GOT3 (cell line): ENCODE measurements around the gene CDS1.
A peak's percentile ranks its signal among the peaks of the same experiment; 100 is the strongest.
"Not testable (repeated sequence)": the region's sequence is repeated elsewhere in the genome, so short reads cannot be mapped to it uniquely, and the experiment has no call there.

Experiments used
- DNase-seq: peaks from one replicate; lab custom pipeline; 2025; ENCODE audit warnings: mixed read lengths; lab: John Stamatoyannopoulos, UW

CDS1 gene

DNA sequence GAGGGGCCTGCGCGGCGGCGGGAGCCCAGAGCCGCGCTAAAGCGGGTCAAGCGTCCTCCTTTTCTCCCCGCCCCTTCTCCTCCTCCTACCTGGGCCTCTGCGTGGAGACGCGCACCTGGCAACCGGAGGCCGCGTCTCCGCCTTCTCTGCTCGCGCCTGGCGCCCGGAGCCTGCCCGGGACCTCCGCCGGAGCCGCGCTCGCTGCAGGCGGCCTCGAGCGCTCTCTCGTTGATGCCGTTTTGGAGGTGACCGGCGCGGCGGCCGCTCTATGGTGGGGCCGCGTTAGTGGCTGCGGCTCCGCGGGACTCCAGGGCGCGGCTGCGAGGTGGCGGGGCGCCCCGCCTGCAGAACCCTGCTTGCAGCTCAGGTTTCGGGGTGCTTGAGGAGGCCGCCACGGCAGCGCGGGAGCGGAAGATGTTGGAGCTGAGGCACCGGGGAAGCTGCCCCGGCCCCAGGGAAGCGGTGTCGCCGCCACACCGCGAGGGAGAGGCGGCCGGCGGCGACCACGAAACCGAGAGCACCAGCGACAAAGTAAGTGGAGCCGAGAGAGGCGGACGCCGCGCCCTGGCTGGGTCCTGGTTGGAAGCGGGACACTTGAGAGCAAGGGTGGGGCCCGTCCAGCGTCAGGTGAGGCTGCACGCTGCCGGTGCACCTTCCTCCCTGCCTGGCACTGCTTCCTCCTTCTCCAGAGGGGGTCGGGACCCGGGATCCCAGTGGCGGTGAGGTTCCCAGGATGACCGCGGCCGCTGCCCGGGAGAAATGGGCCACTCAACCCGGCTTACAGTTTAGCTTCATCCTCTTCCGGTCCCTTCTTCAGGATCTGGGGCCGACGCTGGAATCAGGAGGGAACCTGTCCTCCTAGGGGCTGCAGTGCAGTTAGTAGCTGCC is at the start of gene CDS1:
Gene CDS1 (plus strand): TSS at position 140 of the 888 bp plus-strand sequence. CDS start 275 bp downstream, at position 415.
- no peak for DNase-seq

DNA sequence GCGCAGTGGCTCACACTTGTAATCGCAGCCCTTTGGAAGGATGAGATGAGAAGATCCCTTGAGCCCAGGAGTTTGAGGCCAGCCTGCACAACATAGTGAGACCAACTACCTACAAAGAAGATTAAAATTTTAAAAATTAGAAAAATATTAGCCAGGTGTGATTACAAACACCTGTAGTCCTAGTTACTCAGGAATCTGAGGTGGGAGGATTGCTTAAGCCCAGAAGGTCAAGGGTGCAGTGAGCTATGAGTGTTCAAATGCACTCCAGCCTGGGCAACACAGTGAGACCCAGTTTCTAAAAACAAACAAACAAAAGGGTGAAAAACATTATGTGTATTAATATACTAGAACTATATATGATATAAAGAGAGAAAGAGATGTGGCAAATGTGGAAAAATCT is 47.0 kb upstream of the CDS1 start:
- no peak for DNase-seq

DNA sequence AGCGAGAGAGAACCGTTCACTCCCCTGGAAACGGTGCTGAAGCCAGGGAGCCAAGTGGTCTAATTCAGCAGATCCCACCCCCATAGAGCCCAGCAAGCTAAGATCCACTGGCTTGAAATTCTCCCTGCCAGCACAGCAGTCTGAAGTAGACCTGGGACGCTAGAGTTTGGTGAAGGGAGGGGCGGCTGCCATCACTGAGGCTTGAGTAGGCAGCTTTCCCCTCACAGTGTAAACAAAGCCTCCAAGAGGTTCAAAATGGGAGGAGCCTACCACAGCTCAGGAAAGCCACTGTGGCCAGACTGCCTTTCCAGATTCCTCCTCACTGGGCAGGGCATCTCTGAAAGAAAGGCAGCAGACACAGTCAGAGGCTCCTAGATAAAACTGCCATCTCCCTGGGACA is 37.8 kb upstream of the CDS1 start:
- no peak for DNase-seq

DNA sequence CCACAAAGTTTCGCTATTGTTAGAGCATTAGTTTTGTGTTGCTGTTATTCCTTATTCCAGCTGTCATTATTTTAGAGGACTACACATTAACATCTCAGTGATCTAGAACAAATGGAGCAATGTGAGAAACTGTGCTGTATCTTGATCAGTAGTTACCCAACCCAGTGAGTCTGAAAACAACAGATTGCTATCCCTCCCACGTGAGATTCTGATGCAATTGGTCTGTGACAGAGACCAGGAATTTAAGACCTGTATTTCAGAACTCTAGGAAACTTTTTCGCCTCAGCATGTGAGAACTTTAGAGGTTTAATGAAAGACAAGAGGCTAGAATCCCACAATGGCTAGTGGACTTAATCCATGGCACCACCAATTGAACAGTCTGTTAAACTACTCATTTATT is 35.7 kb upstream of the CDS1 start:
- DNase-seq, result no peak

DNA sequence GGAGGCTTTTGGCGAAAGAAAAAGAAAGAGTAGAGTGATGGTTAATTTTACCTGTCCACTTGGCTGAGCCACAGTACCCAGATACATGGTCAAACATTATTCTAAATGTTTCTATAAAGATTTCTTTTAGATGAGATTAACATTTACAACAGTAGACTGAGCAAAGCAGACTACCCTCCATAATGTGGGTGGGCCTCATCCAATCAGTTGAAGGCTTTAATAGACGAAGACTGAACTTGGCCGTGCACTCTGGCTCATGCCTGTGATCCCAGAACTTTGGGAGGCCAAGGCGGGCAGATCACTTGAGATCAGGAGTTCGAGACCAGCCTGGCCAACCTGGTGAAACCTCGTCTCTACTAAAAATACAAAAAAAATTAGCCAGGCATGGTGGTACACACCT is 33.7 kb upstream of the CDS1 start:
- DNase-seq, result not testable (repeated sequence)

DNA sequence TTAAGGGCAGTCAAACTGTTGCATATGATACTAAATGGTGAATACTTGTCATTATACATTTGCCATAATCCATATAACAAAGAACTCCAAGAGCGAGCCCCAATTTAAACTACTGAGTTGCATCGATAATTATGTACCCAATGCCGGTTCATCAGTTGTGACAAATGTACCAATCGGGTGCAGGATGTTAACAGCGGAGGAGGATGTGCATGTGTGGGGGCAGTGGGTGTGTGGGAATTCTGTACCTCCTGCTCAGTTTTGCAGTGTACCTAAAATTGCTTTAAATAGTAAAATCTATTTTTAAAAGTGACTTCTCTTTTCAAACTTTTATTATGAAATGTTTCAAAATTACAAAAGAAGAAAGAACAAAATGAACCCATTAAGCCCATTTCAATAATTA is 20.8 kb upstream of the CDS1 start:
- DNase-seq, result no peak

DNA sequence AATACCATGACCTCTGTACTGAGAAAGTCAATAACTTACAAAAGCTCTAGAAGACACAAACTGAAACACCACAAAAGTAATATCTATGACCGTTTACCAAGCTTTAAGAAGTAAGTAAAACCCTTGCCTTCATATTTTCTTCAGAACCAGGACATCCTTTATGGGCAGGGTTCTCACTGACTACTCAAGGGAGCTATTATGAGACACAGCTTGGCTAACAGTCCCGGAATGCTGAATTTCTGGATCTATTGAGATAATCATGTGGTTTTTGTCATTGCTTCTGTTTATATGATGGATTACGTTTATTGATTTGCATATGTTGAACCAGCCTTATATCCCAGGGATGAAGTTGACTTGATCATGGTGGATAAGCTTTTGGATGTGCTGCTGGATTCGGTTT is 19.9 kb upstream of the CDS1 start:
- DNase-seq, result no peak

DNA sequence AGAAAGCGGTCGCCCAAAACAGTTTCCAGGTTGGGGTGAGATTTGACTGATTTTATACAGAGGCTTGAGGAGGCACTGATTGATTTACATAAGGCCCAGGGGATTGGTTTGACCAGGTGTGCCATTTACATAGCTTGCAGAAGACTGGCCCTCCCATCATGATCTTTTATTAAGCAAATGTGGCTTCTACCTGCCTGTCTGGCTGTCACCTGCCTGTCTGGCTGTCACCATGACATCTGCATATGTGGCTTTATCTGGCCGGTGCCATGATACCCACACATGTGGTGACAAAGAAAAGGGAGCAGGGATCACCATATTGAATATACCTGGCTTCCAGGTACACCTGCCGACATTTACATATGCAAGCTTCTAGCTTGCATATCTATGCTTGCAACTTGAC is 17.0 kb upstream of the CDS1 start:
- DNase-seq, result no peak

DNA sequence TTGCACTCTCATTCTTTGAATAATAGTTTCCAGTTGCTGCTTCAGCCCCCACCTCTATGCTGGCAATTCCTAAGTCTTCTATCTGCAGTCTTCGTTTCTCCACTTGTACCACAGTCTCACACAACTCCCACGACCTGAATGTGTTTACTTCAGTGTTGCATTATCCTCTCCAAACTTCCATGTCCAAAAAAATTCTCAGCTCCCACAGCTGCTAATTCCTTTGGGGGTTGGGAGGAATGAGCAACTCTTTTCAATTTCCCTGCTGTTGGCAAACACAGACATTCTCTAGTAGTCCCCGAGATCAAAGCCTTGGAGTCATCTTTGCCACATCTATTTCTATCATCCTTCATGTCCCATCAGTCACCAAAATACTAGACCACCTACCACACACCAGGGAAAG is 14.4 kb upstream of the CDS1 start:
- no peak for DNase-seq

DNA sequence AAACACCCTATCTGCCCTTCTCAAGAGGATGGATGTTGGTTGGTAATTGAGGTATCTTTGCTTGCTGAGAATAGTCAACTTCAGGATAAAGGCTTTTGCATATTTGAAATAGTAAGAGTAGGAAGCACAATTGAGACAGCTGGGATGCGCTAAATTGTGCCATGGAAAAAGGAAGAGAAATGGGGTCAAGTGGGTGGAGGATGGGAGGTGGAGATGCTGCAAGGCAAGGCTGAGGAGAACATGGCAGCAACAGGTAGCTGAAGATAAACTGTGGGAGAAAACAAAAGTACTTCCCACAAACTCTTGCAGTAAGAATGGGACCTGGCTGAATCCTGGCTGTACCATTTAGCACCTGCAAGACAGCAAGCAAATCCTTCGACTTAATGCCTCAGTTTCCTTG is 13.9 kb upstream of the CDS1 start:
- no peak for DNase-seq

DNA sequence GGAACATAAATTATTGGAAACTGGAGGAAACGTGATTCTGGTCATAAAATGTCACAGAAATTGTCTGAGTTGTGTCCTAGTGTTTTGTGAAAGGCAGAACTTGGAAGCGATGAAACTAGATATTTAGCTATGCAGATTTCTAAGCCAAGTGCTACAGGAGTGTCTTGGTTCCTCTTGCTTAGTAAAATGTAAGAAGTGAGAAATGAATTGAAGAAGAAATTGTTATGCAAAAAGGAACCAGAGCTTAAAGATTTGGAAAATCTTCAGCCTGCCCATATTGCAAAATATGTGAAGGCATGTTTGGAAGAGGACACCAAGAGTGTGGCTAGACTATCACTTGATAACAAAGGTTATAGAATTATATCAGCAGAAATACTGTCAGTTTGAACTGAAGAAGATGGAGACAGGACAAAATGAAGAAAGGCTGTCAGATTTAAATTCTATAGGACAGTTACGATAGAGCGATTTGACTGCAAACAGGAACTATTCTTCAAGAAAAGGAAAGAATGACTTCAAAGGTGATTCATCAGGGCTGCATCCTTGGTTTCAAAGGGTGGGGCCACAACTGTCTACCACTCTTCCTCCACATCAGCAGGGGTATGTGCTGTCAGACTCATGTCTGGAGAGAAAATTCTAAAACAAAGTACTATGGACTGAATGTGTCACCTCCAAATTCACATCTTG is 9.4 kb upstream of the CDS1 start:
- DNase-seq, result no peak

DNA sequence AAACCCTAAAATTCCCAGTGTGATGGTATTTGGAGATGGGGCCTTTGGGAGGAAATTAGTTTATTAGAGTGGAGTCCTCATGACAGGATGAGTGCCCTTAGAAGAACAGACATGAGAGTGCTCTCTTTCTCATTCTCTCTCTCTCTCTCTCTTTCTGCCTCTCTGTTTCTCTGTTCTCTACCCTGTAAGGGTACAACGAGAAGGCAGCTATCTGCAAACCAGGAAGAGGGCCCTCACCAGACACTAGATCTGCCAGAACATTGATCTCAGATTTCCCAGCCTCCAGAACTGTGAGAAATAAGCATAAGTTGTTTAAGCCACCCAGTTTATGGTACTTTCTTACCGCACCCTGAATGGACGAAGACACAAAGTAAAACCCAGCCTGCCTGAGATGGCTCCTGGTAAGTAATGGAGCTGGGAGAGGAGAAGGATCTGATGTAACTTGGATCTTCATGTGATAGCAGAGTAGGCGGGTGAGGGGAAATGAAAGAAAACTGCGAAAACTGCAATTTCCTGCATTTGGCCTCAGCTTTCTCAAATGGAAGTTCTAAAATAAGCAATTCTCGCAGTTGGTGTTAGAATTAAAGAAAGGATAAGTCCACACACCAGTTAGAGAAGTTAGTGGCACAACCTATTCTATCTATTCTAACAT is 8.7 kb upstream of the CDS1 start:
- DNase-seq, result no peak

DNA sequence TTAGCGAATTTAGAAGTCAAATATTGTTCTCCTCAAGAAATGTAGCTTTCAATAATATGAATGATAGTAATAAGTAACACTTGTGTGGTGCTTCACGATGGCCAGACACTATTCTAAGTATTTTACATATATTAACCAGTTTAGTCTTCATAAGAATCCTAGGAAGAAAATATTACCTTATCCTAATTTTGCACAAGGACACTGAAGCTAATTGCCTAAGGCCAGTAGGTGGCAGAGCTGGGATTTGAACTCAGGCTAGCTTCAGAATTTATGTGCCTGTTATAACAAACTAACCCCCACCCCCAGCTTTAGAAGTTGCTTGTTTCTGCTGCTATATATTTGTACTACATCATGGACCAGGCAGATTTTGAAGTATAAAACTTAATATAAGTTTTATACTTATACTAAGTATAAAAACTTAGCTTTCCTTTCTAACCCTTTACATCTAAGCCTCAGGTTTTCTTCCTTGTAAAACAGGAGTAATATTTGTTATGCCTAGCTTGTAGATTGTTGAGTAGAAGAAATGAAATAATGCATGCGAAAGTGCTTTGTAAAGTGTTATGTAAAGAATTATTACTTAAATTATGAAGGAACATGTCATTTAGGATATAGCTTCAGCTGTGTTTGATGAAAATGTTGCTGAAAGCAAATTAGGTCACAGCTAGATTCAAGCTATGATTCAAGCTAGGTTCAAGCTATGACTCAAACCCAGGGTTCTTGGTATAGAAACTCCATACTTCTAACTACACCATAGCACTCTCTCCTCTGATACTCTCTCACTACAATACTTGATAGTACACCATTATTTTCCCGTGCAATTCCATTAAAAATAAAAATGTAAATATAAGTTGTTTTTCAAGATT is 4.2 kb upstream of the CDS1 start:
- no peak for DNase-seq

DNA sequence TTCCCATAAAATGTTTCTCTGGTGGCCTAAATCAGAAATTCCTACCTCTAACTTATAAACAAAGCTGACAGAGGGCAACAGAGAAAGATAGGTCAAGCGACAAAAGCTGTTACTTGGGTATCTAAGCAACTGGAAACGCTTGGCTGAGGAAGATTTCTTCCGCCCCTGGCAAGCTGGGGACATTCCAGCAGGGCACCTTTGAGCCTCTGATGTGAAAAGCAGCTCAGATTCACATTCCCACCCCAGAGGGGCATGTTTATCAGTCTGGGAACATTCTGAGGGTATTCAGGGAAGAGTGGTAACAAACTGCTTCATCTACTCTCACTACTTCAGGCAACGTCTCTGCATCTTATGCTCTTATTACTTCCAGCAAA is 3.5 kb upstream of the CDS1 start:
- DNase-seq, result no peak

DNA sequence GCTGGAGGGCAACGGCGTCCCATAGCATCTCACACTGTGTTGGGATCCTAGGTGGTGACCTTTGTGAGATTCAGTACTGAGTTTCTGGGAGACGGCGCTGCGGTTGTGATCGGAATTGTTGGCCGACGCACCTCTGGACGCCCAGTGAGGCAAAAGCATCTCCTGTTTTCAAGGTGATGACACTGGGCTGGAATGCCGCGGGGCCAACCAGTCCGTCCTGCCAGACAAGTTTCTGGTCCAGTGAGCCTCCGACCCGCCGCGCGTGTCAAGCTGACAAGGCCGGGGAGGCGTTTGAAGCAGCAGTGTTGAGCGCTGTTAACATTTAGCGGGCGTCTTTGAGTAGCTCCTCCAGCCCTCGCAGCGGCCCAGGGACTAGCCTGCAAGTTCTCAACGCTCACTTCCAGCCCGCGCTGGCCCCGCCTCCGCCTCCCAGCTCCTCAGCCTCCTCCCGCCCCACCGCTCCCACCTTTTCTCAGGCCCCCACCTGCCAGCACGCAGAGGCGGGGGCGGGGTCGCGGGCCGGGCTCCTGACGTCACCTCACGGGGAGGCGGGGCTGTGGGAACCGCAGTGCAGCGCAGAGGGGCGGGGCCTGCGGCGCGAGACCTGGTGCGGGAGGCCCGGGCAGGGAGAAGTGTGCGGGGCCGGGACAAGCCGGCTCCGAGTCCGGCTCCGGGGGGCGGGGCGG is 482 bp upstream of the CDS1 start:
- DNase-seq, result peak; percentile 16

DNA sequence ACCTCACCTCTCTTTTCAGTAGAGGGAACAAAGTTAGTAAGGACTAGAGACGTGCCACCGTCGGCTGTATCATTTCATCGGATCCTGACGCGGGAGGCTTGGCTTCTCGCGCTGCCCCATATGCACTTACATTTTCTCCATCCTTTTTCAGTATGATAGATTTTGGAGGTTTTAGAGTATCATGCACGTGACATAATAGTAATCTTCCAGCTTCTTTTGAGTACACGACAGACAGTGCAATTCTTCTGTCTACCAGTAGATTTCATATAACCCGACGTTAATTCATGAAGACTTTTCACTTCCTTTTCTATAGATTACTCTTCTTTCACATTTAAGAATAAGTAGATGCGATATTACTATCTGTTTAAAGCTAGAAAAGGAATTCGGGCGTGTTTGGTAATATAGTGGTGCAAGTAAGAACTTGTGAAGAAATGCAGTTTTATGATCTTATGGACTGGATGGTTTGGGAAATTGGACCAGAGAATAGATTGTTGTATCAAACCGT is 1.0 kb downstream of the CDS1 start:
- DNase-seq, result no peak

DNA sequence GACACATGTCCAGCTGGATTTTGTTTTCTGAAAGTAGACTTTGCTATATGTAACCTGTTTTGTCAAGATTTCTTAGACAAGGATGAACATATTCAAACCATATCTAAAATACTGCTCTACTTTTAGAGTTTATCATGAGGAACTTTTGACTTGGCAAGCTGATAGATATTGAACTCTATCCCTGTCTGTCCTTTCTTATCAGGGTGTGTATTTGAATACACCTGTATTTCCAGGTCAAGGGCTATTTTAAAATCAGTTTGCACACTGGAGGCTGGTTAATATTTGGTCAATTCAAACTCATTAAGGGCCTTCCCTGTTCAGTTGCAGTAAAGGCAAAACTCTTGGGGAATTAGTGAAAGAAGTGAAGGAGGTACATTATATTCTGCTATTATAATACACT is 2.3 kb downstream of the CDS1 start:
- no peak for DNase-seq

DNA sequence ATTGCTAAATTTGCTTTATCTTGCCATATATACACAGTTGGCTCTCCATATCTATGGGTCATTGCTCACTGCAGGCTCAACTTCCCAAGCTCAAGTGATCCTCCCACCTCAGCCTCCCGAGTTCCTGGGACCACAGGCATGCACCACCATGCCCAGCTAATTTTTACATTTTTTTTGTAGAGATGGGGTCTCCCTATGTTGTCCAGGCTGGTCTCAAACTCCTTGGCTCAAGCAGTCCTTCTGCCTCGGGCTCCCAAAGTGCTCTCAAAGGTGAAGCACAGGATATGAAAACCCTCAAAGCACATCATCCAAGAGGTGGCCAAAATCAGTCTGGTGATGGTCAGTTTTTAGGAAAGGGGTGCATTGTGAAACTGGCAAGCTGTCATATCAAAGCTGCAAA is 11.8 kb downstream of the CDS1 start:
- DNase-seq, result no peak

DNA sequence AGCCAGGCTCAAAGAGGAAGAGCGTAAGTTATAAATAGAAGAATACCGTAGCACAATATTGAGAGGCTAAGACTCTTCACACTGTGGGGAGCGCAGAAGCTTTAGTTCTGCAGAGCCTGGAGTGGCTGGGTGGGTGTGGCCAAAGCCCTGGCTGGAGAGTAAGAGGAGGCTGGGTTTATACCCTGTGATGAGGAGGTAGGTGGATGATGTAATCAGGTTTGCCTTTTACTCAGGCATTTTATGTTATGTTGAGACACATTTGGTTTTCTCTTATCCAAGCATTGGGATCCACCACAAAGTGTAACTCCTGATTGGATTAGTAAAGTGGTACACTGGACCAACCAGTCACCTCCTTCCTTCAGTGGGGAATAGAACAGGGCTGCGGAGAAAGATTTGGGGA is 13.9 kb downstream of the CDS1 start:
- no peak for DNase-seq

DNA sequence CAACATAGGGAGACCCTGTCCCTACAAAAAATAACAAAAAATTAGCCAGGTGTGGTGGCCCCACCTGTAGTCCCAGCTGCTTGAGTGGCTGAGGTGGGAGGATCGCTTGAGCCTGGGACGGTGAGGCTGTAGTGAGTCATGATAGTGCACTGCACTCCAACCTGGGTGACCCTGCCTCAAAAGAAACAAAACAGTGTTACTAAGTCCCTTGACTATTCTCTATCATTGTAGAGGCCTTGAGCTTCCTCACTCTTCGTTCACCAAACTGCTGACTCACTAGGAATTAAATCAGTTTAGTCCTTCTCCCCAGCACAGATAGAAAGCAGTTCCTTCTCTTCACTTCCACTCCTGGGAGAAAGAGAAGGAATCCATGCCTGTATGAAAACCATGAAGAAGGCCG is 14.5 kb downstream of the CDS1 start:
- no peak for DNase-seq

DNA sequence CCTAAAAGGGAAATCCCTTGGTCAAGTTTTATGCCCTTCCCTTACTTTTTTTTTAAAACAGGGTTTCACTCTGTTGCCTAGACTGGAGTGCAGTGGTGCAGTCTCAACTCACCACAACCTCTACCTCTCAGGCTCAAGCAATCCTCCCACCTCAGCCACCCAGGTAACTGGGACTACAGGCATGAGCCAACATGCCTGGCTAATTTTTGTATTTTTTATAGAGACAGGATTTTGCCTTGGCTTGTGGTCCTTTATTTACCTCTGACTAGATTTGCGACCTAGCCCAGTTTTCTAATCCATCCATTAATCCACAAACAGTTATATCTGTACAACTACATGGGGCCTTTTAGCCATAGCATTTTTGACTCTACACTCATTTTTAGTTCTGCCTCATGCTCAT is 23.7 kb downstream of the CDS1 start:
- no peak for DNase-seq
